Activated CD8-positive, alpha-beta memory T cell treated with anti-CD3 and anti-CD28 coated beads, Interleukin-2, amount 50 U/mL, for 4 hours (primary cell): ENCODE measurements around the gene FSTL4.
A peak's percentile ranks its signal among the peaks of the same experiment; 100 is the strongest.

Experiments
- DNase-seq: peaks from one replicate; pipeline ENCODE4 v3.0.0-alpha.2; 2020

FSTL4 gene

DNA sequence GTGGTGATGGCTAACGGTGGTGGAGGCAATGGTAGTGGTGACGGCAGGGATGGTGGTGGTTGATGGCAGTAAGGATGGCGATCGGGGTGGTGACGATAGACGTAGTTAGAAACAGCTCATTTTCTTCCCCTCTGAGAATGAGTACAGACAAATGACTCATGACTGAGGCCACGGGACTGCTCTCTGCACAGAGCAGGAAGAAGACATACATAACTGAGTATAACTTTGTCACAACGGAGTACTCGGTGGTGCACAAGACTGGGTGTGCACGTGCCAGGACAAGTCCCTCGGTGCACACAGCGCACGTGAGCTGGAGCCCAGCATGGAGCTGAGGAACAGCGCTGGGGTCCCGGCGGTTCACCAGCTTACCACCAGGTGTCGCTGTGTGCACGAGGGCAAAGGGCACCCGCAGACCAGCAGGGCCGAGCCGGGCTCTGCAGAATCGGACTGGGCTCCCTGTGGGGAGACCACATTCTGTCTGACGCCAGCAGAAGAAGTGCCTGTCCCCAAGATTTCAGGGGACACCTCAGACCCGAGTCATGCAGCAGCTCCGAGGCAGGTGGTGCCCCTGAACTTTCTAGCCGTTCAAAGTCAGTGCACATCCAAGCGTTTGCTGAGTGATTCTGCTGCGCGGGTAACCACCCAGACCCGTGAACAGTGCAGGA lies 188.6 kb downstream of the FSTL4 start:
- DNase-seq, result peak; percentile 70

DNA sequence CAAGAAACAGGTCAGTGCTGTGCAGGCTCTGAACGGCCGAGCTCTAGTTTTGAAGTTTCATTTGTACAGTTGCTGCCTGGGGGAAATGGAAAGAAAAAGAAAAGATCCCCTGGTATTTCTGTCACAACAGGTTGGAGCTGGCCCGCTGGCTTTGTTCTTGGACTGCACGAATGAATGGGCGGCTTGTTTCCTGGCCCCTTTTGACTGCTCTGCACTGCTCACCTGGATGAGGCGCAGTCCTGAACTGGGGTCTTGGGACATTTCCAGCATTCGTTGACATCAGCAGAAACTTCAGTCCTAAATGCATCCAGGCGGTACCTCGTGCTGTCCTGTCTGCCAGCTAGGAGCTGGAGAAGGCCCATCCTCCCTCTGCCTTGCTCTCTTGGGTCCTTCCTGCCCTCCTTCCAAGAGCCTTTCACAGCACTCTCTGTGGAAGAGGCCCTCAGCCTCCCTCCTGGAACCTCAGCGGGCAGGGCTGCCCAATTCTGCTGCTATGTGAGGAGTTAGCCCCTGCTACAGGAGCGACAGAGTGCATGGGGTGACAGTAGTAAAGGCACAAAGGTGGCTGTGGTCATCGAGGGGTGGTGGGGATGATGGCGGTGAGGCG lies 189.2 kb downstream of the FSTL4 start:
- DNase-seq, result no peak

DNA sequence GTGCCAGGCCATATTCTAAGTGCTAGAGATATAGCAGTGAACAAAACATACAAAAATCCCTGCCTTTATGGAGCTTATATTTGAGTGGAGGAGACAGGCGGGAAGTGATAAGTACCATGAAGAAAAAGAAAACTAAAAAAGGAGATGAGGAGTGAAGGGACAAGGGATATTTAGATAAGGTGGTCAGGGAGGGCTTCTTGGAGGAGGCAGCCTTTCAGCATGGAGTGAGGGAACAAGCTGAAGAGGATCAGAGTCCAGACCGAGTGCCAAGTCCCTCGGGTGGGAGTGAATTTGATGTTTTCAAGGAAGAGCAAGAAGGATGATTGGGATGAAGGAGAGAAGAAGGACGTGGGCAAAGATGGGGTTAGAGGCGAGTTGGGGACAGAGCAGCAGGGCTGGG lies 190.5 kb downstream of the FSTL4 start:
- no peak for DNase-seq

DNA sequence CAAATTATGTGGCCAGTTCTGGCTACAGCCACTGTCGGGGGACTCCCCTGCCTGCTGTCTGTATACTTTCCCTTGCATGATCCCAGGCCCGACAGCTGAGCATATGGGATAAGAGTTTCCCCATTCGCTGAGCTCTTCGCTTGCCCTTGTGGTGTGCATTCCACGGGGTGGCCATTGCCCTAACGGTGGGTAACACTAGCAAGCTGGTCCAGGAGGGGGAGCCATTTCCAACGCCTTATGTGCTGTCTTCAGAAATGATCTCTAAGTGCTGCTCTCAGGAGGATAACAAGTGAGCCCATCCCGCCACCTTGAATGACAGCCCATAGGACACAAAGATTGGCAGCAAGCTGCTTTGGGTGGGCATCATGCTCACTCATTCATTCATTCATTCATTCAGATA lies 190.9 kb downstream of the FSTL4 start:
- no peak for DNase-seq

DNA sequence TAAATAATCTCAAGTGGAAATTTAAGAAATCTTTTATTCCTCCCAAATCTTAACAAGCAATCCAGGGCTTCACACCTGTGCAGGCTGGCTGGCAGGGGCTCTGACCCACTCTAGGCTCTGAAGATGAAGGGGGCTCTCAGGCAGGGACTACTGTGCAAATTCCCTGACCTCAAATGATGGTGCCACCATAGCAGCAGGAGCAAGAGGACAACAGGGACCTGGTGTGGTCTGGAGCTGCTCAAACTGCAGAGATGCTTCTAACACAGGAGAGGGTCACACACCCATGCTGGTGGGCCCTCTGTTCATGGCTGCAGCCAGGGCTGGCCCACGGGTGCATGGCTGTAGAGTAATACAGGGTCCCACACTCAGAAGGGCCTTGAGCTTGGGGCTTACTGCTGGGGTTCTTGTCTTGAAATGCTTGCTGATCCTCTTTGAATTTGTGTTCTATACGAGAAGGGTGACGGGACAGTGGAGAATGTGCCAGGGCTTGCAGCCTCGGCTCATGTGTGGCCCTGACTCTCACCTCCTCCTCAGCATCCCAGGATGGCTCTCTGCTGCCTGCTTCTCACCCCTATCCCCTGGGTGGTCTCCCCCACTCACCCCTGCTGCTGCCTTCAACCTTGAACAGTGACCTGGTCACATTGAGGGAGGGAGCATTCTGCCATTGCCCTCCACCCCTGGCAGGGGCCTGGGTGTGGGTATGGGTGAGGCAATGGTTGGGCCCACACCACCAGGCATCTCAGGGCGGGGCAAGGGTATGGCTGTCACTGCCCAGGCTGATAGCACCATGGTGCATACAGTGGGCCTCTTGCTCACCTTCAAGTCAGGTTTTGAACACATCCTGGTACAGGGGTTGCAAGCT lies 191.7 kb downstream of the FSTL4 start:
- DNase-seq, result no peak

DNA sequence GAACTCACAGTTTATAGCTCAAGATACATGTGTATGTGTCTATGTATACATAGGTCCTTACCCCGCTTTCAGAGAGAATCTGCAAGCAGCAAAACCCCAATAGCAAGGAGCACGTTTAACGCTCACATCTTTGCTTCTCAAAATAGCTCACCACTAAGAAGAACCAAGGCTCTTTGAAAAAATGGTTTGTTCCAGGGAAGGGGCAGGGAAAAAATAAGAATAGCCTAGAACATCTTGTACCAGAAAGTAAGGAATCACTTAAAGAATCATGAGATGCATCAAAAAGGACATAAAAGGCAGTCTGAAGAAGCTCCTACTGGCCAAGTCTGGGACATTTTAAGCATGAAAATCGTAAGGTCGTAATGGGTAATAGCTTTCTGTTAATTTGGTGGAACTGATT lies 196.4 kb downstream of the FSTL4 start:
- DNase-seq, result no peak

DNA sequence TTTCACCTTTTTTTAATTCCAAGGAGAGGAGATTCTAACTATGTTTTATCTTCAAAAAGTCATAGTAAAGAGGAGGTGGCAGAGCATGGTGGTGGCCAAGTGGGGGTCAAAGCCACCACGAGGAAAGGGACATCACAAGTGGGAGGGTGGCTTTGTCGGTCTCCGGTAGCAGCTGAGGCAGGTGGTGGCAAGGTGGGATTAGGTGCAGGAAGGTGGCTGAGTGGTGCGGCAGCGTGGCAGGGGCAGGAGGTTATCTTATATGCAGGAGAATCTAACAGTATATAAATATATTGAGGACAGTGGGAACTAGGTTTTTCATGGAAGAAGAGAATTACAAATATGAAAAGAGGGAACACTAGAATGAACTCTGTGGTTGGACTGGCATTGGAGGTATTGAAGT lies 196.8 kb downstream of the FSTL4 start:
- no peak for DNase-seq

DNA sequence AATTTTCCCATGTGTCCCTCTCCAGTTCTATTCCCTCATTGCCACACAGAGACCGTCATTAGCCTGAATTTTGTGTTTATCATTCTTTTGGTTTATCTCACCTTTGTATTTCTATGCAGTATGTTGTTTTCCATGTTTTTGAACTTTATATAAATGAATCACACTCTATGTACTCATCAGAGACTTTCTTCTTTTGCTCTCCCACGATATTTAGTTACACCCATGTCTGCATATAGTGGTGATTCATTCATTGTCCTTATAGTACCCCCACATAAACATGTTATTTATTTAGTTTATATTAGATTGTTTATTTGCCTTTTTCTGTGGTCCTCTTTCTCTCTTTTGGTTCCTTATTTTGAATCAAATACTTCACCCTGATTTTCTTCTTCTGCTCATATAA lies 199.7 kb downstream of the FSTL4 start:
- DNase-seq, result no peak

DNA sequence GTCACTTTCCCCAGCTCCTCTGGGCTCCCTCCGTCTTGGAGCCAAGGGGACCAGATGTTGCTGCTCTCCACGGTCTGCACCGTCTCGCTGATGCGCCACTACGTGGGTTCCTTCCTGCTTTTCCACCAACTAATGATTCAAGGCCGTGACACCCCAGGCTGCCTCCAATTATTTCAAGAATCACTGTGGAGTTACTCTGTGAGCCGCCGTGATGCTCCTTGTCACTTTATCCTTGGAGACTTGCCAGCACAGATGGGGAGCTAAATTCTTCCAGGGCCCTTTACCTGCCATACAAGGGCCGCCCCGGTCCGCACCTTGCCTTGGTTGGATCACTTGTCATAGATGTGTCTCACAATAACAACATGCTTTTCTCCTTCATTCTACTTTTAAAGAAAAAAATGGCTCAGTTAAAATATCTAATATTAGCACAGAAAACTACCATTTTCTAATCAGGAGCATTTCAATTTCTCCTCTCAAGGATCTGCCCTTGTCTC lies 202.0 kb downstream of the FSTL4 start:
- DNase-seq, result no peak

DNA sequence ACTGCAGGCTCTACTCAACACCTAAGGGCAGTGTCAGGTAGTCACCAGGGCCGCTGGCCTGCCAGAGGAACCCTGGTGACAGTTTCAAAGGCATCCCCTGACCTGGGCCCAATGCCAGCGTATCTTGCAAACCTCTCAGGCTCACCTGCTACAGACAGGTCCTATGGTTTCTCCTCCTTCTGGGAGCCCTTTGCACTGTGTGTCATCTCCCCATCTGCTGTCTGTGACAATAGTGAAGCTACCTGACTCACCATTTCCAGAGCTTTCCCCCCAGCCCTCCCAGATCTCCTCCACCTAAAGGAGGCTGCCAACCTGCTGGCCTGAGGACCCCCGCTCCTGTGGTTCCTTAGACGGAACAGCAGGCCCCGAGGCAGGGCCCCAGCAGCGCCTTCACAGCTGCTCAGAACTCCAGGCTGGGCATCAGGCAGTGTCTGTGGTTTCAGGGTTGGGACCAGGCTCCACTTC lies 203.1 kb downstream of the FSTL4 start:
- DNase-seq, result no peak

DNA sequence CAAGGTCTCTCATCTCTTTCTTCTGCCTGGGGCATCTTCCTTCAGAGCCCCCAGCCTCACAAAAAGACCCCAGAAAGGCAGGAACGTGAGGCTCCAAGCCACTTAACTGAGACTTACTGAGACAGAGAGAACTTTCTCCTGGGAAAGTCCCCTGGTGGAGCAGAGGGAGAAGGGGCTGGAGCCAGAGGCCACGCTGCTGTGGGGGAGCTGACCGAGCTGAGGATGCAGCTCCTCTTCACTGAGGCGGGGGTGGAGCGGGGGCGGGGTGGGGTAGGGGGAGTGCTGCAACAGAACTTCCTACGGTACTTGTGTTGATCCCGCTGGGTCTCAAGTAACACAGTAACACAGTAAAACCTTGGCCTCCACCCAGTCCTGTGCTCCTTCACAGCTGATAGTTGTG lies 204.0 kb downstream of the FSTL4 start:
- no peak for DNase-seq

DNA sequence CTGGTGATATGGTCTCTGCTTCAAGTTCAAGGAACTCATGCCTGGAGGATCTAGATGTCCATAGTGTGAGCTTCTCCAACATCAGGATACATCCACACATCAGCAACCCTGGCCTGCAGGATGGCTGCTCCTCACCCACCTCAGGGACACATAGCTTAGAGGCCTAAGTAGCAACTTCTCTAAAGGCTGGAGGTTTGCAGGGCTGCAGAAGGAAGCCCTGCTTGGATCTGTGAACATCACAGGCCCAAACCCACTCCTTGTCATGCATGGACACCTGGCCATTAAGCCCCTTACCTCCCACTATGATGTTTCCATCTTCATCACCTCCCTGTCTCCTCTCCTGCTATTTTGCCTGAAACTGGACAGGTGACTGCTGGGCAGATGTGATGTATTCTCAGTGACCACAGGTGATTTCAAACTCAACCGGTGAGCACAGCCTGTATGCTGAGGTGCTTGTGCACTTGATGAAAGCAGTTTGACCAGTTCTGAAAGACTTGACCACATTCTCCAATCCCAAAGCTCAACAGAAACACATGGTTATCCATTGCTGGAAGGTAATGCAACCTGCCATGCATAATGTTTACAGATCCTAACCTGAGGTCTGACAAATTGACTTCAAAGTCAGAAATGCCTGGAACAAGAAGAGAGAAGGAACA lies 205.2 kb downstream of the FSTL4 start:
- no peak for DNase-seq

DNA sequence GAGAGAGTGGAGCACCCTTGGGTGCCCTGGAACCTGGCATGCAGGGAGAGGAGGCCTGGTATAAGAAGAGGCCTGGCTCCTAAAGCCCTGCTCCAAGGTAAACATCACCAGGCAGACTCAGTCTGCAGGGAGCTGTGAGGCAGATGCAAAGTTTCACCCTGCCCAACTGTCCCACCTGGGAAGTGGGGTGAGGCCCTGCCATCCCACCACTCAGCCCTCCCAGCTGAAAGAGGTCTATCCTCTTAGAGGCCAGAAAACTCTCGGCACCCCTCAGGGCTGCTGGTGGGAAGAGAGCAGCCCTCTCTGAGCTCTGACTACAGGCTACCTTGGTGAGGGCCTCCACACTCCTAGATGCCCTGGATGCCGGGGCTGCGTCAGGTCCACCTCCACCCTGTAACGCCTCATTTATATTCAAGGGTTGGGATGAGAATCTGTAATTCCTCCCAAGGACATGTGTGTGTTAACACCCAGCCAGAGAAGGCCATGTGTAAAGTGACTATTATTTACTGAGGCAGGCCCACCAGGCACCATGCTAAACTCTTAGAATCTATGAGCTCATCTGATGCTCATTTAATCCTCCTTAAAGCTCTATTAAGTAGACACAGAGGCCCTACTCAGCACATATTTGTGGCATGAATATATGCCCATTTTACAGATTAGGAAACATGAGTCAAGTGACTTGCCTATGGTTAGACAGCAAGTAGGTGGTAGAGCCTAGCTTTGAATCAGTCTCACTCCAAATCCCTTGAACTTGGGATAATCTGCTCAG lies 205.9 kb downstream of the FSTL4 start:
- DNase-seq, result no peak

DNA sequence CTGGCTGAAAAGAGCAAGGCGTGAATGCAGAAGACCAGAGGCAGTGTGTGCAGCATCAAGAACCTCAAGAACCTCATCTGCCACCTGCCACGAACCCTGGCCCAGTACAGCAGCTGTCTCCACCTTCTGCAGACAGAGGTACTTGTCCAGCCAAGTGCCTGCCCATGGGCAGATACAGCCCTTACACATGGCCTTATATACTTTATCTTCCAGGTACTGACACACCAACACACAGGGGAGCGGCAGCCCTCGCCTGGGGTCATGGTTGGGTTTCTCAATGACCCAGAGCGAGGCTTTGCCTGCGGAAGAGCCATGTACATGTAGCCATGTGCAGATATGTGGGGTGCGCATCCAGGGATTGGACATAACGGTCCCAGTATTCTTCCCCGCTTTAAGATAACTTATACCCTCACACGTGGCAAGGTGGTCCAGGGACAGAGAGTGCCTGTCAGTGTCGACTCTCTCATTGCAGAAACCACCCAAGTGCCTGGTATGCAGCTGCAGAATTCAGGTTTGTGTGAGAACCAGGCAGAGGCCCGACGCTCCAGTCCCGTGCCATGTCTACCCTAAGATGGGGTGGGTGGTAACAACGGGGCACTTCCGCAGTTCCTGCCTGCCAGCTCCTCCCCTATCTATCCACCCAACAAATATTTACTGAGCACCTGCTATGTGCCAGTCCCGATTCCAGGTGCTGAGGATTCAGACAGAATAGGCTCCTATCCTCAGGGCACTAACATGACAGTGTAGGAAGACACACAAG lies 206.9 kb downstream of the FSTL4 start:
- no peak for DNase-seq

DNA sequence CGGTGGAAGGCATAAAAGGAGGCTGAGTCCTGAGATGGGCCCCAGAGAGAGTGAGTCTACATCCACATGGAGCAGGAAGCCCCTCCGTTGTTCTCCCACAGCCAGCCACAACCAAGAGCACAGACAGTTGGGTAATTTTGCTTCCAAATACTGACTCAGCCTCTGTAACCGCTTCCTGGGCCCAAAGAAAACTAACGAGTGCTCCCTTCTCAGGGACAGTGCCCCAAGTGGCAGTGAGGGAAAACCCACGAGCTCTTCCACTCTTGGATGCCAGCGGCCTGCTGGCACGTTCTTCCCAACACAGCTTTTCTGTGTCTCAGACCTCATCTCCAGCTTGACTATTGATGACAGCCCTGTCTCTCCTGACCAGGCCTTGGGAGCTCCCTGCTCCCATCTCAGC lies 207.6 kb downstream of the FSTL4 start:
- DNase-seq, result no peak

DNA sequence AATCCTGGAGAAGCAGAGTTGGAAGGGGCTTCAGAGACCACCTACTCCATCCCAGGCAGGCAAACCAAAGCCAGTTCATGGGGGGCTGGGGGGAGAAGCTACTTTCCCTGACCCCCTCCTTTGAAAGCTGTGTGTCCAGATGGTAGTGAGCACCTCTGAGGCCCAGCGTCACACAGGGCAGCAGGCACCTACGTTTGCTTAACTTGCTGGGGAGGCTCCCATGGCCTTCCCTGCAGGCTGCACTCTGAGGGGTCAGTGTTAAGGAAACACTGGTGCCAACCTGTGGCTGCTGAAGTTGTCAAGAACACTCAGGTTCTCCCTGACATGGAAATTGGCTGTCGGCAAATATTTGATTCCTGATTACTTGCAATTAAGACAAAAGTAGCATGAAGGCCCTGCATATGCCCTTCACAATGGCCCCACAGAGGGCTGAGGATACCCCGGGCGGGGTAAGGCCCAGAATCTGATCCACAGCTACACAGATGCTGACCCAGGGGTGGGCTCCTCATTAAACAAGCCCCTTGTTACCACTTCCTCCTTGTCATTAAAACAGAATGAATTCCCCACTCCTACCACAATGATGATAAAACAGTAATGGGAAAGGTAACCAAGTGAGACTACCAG lies 208.5 kb downstream of the FSTL4 start:
- DNase-seq, result no peak

DNA sequence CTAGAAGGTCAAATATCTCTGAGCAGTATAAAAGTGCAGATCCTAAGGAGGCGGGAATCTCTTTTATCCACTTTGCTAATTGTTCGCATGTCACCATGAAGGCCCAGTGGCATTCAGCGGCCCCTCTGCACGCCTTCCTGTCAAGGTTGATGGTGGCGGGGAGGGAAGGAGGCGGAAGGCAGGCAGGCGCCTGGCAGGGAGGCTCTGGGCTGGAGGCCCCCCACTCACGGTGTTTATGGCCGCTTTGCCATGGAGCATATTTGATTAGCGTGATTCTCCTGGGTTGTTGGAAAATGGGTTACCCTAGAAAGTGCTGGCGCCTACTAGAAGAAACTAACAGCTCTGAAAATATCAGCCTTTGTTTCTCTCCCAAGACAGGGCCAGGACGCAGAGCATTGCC lies 209.6 kb downstream of the FSTL4 start:
- no peak for DNase-seq

DNA sequence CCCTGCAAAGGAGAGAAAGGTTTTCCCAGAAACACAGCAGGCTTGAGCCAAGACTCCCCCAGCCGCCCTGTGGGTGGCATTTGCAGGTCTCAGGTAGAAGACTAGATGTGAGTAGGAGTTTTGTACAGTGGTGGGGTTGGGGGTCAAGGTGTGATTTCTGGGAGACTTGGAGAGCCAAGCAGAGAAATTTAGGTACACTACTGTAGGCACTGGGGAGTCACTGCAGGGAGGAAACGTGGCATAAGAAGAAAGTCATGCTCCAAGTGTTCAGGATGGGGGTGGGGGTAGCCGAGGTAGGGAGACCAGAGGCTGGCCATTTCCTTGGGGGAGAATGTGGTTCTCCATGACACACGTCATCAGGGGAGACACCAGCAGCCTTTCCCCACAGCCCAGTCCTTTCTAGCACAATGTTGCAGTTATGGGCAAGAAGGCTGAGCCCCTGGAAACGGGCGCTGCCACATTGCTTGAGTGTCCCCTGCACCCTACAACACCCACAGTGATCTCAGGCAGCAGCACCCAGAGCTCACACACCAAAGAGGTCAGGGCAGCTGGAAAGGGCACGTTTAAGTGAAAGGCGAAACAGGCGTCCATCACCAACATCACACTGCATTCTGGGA lies 210.5 kb downstream of the FSTL4 start:
- no peak for DNase-seq

DNA sequence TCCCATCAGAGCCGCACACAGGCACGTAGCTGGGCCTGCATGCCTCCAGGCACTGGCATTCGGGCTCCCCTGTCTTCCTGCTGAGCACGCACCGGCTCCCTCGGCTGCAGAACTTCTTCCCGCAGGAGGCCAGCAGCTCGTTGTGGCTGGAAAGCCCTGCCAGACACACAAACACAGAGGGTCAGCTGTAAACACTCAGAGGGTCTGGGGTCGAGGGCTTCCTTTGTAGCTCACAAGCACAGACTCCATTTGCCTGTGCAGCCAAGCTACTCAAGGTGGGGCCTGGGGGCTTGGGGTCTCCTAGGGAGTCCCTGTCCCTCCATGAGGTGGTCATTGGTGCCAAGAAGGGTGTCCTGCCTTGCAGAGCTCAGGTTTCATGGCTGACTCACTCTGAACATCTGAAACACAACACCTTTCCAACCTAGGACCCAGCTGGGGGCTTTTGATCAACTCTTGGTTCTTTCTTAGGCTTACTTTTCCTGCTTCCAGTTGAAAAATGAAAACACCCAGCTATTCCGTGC lies 211.4 kb downstream of the FSTL4 start:
- DNase-seq, result no peak

DNA sequence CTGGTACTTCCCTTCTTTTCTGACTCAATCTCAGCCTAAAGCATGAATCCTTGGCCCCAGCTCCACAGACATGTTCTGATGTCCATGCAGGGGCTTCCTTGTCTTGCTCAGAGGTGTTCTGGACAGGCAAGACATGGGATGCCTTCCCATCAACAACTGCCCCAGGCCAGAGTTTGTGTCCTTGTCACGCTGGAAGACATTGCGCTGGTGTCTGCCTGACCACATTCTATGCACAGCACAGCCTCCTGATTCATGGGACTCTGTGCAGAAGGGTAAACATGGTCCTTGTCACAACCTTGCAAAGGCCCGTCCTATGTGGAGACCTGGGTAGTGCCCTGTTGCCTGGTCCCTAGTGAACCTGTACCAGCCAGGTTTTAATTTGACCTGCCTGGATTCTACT lies 212.2 kb downstream of the FSTL4 start:
- DNase-seq, result no peak
